GM20431 (cell line): ENCODE data around the gene CALML5.
"Not testable (repeated sequence)": the region's sequence is repeated elsewhere in the genome, so short reads cannot be mapped to it uniquely, and the experiment has no call there.

Experiments used
- in situ Hi-C: fragments of 300-500 bp; cut with MseI, MboI; formaldehyde crosslinking; loops from one replicate; pipeline ENCODE4 v1.15.0; 2020; ENCODE audit warnings: low sequenced_read_pairs; ENCODE audit not compliant: unreplicated experiment

Gene CALML5

DNA sequence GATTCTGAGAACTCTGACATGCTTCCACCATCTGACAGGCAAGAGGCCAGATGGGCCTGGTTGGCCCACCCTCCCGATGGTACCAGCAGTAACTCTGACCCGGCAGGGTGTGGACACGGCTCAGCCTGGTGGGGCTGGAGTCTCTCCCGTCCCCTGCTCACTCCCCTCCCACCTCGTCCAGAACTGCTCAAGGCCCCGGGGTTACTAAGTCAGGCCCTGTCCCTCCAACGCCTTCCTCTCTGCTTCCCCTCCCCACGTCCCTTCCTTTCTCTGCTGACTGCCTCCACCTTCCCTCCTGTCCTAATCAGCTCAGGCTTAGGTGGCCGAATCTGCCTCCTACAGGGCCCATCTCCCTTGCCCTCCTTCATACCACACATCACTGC, 12.5 kb downstream of the CALML5 start:
- in situ Hi-C loops = no loop called here

GRCh38 chr10:5485948-5486852, 13.2 kb downstream of the CALML5 start:
- in situ Hi-C loops = no loop called here

DNA sequence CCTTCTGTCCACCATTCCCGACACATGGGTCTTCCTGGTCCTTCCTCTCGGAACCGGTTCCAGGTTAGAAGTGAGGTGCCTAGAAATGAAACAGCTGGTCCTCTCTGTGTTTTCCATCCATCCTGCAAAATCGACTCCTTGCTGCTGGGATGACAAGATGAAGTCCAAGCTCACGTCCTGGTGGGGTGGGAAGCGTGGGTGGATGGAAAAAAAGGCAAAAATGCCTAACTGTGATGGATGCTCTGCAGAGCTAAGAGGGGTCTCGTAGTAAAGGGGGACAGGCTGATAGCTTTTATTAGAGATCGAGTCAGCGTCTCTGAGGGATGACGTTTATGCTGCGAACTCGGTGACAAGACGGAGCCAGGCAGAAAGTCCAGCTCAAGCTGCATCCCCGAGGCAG, 14.1 kb downstream of the CALML5 start:
- in situ Hi-C loops = no loop called here

- in situ Hi-C loops = no loop called here
Observed at GRCh38 chr10:5484205-5484604, 15.2 kb downstream of the CALML5 start.

DNA sequence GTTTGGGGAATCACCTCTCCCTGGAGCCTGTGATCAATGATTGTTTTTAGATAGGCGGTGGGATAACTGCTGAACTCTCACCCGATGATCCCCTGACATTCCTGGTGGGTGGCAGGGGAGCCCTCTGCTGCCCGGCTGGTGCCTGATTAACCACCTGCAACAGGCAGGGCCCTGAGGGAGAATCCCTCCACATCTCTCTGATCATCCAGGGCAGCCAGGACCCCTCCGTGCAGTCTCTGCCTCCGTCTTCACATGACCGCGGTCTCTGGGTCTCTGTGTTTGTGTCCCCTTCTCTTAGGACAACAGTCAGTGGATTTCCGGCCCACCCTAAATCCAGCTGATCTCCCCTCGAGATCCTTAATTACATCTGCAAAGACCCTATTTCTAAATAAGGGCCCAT, 17.4 kb downstream of the CALML5 start:
- in situ Hi-C loops = no loop called here

DNA sequence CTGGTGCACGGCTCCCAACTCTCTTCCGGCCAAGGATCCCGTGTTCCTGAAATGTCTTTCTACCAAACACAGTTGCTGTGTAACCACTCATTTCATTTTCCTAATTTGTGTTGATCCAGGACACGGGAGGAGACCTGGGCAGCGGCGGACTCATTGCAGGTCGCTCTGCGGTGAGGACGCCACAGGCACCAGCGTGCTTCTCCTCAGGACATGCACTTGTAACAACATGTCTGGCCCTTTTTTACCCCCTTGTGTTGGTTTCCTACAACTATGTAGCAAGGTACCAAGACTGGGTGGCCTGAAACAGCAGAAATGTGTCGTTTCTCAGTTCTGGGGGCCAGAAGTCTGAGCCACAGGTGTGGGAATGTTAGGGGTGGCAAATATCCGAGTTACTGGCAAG, 18.2 kb downstream of the CALML5 start:
- in situ Hi-C loops = no loop called here

- in situ Hi-C loops = no loop called here
Observed at GRCh38 chr10:5480162-5480941, 19.0 kb downstream of the CALML5 start.

- in situ Hi-C loops = no loop called here
Observed at GRCh38 chr10:5479481-5480161, 19.7 kb downstream of the CALML5 start.

DNA sequence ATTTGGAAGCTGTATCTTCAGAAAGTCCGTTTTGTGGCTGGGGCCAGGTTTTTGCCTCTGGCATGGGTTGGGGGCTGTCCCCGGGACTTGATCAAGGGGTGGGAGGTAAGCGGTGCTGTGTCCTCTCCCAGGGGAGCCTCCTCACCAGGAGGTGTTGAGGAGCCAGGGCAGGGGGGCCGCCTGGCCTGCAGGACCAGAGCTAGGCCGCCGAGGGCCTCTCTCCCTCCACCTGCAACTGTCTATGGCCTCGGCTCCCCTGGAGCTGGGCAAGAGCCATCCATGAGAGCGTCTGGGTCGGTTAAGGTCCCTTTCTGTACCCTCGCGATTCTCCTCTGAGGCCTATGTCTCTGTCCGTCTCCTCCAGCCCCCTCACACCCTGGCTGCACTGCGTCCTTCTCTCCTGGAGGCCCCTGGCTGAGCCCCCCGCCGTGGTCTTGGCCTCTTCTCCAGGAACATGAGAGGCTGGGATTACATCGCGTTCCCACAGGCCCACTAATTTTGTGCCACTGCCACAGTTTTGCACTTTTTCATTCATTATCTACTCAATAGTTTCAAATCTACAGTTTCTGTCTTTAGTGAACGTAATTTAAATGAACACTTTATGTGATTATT, 20.6 kb downstream of the CALML5 start:
- in situ Hi-C loops = no loop called here

GRCh38 chr10:5477948-5478693, 21.2 kb downstream of the CALML5 start:
- in situ Hi-C loops = no loop called here

GRCh38 chr10:5476918-5477525, 22.3 kb downstream of the CALML5 start:
- in situ Hi-C loops = no loop called here

DNA sequence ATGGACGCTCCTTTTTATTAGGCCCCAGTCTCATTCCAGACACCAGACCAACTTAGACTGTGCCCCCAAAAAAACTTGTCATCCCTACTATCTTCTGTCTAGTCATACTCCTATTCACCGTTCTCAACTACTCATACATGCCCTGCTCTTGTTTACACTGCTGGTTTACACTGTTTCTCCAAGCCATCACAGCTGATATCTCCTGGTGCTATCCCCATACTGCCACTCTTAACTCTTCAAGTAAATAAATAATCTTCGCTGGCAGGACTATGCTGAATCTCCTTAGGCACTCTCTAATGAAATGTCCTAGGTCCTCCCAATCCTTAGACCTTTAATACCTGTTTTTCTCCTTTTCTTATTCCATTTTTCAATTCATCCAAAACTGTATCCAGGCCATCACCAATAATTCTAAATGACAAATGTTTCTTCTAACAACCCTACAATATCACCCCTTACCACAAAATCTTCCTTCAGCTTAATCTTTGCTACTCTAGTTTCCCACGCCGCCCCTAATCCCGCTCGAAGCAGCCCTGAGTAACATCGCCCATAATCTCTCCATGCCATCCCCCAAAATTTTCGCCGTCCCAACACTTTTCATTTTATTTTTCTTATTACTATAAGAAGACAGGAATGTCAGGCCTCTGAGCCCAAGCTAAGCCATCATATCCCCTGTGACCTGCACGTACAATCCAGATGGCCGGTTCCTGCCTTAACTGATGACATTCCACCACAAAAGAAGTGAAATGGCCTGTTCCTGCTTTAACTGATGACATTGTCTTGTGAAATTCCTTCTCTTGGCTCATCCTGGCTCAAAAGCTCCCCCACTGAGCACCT, 23.2 kb downstream of the CALML5 start:
- in situ Hi-C loops = not testable (repeated sequence)

- in situ Hi-C loops = not testable (repeated sequence)
Observed at GRCh38 chr10:5475088-5475487, 24.3 kb downstream of the CALML5 start.

DNA sequence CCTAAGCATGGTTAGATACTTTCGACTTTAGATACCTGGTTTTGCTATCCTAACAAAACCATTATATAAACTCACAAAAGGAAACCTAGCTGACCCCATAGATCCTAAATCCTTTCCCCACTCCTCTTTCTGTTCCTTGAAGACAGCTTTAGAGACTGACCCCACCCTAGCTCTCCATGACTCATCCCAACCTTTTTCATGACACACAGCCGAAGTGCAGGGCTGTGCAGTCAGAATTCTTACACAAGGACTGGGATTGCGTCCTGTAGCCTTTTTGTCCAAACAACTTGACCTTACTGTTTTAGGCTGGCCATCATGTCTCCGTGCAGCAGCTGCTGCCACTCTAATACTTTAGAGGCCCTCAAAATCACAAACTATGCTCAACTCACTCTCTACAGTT, 24.7 kb downstream of the CALML5 start:
- in situ Hi-C loops = not testable (repeated sequence)

- in situ Hi-C loops = no loop called here
Observed at GRCh38 chr10:5470062-5470751, 29.2 kb downstream of the CALML5 start.

DNA sequence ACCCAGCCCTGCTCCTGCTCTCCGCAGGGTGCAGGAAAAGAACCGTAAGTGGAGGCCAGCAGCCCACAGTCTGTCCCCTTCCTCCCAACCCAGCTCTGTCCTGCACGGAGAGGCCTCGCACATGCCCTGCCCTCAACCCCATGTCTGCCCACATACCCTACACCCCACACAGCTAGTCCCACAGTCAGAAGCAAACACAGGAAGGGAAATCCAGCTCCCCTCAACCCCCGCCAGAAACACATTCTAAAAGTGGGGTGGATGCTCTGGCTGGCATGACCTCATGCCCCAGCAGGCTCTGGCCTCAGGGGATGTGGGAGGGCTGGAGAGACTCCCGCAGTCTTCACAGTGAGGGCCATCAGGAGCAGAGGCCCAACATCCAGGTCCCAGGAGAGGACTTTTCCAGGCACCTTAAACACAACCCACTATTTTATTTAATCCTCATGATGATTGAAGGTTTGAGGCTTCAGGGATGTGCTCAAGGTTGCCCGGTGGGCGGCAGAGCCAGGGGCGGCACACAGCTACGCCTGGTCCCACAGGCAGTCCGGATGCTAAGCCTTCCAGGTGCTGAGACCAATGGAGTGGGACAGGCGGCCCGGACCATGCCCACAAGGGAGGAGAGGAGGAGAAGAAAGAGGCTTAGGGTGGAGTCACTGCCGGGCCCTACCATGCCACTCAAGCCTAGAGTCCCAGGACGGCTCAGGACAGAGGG, 29.9 kb downstream of the CALML5 start:
- in situ Hi-C loops = no loop called here
